Ascending aorta (tissue), 2 donors: ENCODE data around the gene SMIM11. TPM values are rescaled to one million over a fixed set of nuclear protein-coding genes. Genes with fewer than 3 reads are reported as not detected.

Source experiments
- DNase-seq, 2 donors: peaks; one replicate each; pipeline ENCODE4 v3.0.0-alpha.2; 2019; ENCODE audit warnings: low spot score in 2 of 2
- H3K27ac ChIP-seq, 2 donors: fragments of 200-600 bp; sonication (generic); one replicate each; pipeline ENCODE4 v1.5.1; 2016 to 2017; ENCODE audit warnings: mild to moderate bottlenecking in 1 of 2
- H3K27me3 ChIP-seq: fragments of 200-600 bp; sonication (generic); one replicate; pipeline ENCODE4 v1.5.1; 2017
- H3K36me3 ChIP-seq, 2 donors: fragments of 200-600 bp; sonication (generic); one replicate each; pipeline ENCODE4 v1.5.1; 2016
- H3K4me1 ChIP-seq, 2 donors: fragments of 200-600 bp; sonication (generic); one replicate each; pipeline ENCODE4 v1.5.1; 2016 to 2017; ENCODE audit warnings: mild to moderate bottlenecking in 1 of 2
- H3K4me3 ChIP-seq, 2 donors: fragments of 200-600 bp; sonication (generic); one replicate each; pipeline ENCODE4 v1.5.1; 2016 to 2017; ENCODE audit warnings: mild to moderate bottlenecking in 1 of 2
- H3K9me3 ChIP-seq, 2 donors: fragments of 200-600 bp; sonication (generic); one replicate each; pipeline ENCODE4 v1.5.1; 2016
- intact Hi-C: fragments of 100-400 bp; cut with DNase I; formaldehyde crosslinking; loops from one replicate; pipeline ENCODE4 v1.15.1; 2023
- total RNA-seq: library from RNA; depleted of rRNA; stranded (reverse); fragments of >200 nt; gene quantifications from one replicate; pipeline ENCODE4 v1.1.0, GENCODE V29; 2016
- TF ChIP-seq, protein P1 (sequence below), 3 experiments: fragments of 200-600 bp in 2 of 3; fragments of 450-650 bp in 1 of 3; sonication (generic) in 2 of 3; IDR thresholded peaks; one replicate each; pipeline ENCODE4 v1.5.1; 2016 to 2019; ENCODE audit warnings: antibody characterized with exemption in 3 of 3, mild to moderate bottlenecking in 1 of 3, moderate library complexity in 1 of 3

The SMIM11 gene
- total RNA-seq, 1 donor from 2014 or later, result not detected

DNA sequence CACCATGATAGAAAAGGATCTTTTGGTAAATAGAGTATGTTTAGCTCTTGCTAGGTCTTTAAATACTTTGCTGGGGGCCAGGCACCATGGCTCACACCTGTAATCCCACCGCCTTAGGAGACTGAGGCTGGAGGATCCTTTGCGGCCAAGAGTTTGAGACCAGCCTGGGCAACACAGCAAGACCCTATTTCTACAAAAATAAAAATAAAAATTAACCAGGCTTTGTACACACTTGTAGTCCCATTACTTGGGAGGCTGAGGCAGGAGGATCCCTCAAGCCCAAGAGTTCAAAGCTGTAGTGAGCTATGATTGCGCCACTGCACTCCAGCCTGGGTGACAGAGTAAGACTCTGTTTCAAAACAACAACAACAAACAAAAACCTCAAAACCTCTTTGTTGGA is 12.6 kb upstream of the SMIM11 start:
- Histone ChIP-seq H3K36me3 (no peaks in the 10 kb centered on the region), H3K9me3 (no peaks in the 10 kb centered on the region), H3K27me3 (no peaks in the 10 kb centered on the region), H3K4me1 (no peaks in the 10 kb centered on the region), H3K27ac (no peak overlapping the region), H3K4me3 (no peak overlapping the region)
- intact Hi-C loops, result no loop called here
- TF ChIP-seq, protein P1, sequence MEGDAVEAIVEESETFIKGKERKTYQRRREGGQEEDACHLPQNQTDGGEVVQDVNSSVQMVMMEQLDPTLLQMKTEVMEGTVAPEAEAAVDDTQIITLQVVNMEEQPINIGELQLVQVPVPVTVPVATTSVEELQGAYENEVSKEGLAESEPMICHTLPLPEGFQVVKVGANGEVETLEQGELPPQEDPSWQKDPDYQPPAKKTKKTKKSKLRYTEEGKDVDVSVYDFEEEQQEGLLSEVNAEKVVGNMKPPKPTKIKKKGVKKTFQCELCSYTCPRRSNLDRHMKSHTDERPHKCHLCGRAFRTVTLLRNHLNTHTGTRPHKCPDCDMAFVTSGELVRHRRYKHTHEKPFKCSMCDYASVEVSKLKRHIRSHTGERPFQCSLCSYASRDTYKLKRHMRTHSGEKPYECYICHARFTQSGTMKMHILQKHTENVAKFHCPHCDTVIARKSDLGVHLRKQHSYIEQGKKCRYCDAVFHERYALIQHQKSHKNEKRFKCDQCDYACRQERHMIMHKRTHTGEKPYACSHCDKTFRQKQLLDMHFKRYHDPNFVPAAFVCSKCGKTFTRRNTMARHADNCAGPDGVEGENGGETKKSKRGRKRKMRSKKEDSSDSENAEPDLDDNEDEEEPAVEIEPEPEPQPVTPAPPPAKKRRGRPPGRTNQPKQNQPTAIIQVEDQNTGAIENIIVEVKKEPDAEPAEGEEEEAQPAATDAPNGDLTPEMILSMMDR (IDR thresholded peaks at IDR 0.05), result no peak
- peak in 1 of 2 donors; percentile 16 for DNase-seq

DNA sequence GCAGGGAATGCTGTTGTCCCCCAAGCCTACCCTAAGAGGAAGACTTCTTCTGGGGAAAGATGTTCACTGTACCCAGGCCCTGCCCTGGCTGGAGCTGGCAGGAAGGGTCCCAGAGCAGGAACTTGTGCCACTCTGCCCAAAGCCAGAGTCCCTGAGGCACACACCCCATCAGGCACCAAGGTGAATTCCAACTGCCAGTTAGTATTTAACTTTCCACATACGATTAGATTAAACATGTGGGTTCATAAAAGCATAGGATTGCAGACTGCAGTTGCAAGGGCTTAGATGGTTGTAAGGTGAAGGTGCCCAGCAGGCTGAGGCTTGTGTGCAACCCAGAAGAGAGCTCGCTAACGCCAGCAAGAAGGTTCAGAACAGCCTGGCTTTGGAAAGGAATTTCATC is 11.6 kb upstream of the SMIM11 start, which contains the start of gene KCNE2:
KCNE2 (plus strand) TSS at position 274 of the 400 bp plus-strand sequence. CDS start 6,473 bp downstream, outside the sequence.
- no peaks in the 10 kb centered on the region for H3K9me3 ChIP-seq
- TF ChIP-seq, protein P1 (IDR thresholded peaks at IDR 0.05), result no peak
- DNase-seq, result peak in 1 of 2 donors; percentile 39

DNA sequence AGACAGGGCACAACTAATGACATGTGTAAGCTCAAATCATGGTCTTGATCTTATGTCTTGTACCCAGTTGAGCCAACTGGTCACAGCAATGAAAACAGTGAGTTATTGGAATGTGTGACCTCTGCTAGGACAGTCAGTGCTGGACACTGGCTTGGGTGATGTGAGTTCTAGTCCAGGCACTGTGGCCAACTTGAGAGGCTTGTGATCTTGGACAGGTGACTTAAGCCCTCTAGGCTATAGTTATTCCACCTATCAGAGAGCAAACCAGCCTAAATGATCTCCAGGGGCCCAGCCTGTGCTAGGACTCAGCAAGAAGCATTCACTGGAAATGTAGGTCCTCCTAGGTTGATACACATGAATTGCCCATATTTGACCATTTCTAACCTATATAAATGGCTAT is 10.4 kb upstream of the SMIM11 start:
- Histone ChIP-seq H3K9me3 (no peaks in the 10 kb centered on the region), H3K27me3 (no peaks in the 10 kb centered on the region), H3K4me1 (no peaks in the 10 kb centered on the region), H3K27ac (no peak overlapping the region), H3K36me3 (no peaks in the 10 kb centered on the region), H3K4me3 (no peak overlapping the region)
- TF ChIP-seq, protein P1 (IDR thresholded peaks at IDR 0.05), result no peak
- peak in 1 of 2 donors; percentile 28 for DNase-seq
- intact Hi-C loops, result no loop called here

More for the DNA sequence above, 11.6 kb upstream of the SMIM11 start, which contains the start of gene KCNE2:
- intact Hi-C loops, result no loop called here
- H3K4me3 ChIP-seq, result no peak within 1 kb of the TSS
- no peaks in the 10 kb centered on the region for H3K4me1 ChIP-seq
- H3K27ac ChIP-seq, result no peak within 1 kb of the TSS
- no peaks in the 10 kb centered on the region for H3K36me3 ChIP-seq
- H3K27me3 ChIP-seq, result no peaks in the 10 kb centered on the region

DNA sequence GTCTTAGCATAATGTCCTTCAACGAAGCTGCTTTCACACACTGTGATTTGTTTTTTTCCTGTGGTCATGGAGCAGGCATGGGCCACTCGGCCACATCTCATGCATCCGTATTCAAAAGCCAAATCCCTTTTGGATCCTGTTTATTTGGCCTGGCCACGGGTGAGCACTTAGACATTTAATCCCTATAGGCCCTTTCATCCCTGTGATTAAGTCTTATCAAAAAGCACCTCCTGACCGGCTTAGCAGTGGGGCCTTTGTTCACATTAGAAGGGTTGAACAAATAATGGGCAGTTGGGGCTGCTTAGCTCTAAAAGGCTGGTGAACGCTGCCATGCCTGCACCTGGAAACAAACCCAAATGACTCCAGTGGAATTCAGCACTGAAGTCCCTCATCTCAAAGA is 9.5 kb upstream of the SMIM11 start:
- DNase-seq, result peak in 1 of 2 donors; percentile 22
- no peak overlapping the region for H3K27ac ChIP-seq

DNA sequence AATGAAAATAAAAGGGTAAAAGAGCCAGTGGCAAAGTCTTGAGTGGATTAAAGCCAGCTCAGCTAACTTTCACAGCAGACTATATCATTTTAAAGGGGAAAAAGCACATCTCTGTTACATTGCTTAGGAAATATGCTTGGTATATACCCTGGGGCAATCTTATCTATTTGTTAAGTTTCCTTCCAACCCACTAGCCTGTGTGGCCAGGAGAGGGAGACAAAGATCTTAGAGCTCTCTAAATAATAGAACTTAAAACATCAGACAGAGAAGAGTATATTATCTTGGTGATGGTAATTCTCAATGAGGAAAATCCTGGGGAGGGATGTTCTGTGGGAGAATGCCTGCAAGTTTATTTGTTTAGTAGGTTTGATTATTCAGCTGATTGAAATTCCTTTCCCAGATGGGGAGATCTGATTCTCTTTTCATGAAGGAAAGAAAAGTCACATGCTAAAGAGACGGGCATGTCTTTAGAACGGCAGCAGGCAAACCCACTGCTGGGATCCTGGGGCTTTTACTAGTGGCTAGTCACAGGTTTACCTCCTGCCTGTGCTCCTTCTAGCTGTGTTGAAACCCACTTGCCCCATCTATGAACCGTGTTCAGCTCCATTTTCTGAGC is 7.9 kb upstream of the SMIM11 start:
- Histone ChIP-seq H3K27ac (no peak overlapping the region), H3K4me3 (no peak overlapping the region), H3K4me1 (no peaks in the 10 kb centered on the region), H3K9me3 (no peaks in the 10 kb centered on the region), H3K36me3 (no peaks in the 10 kb centered on the region), H3K27me3 (no peaks in the 10 kb centered on the region)
- TF ChIP-seq, protein P1 (IDR thresholded peaks at IDR 0.05), result peak in 2 of 3 experiments; percentile 59 to 66
- DNase-seq, result peak in 1 of 2 donors; percentile 65
- intact Hi-C loops, result no loop called here

More for the DNA sequence above, 9.5 kb upstream of the SMIM11 start:
- TF ChIP-seq, protein P1 (IDR thresholded peaks at IDR 0.05), result no peak
- no peaks in the 10 kb centered on the region for H3K4me1 ChIP-seq
- intact Hi-C loops, result no loop called here
- no peaks in the 10 kb centered on the region for H3K9me3 ChIP-seq
- no peak overlapping the region for H3K4me3 ChIP-seq
- H3K36me3 ChIP-seq, result no peaks in the 10 kb centered on the region
- no peaks in the 10 kb centered on the region for H3K27me3 ChIP-seq
